ENCODE results near the gene KRT8.
A peak's percentile ranks its signal among the peaks of the same experiment; 100 is the strongest.

Gene KRT8

DNA sequence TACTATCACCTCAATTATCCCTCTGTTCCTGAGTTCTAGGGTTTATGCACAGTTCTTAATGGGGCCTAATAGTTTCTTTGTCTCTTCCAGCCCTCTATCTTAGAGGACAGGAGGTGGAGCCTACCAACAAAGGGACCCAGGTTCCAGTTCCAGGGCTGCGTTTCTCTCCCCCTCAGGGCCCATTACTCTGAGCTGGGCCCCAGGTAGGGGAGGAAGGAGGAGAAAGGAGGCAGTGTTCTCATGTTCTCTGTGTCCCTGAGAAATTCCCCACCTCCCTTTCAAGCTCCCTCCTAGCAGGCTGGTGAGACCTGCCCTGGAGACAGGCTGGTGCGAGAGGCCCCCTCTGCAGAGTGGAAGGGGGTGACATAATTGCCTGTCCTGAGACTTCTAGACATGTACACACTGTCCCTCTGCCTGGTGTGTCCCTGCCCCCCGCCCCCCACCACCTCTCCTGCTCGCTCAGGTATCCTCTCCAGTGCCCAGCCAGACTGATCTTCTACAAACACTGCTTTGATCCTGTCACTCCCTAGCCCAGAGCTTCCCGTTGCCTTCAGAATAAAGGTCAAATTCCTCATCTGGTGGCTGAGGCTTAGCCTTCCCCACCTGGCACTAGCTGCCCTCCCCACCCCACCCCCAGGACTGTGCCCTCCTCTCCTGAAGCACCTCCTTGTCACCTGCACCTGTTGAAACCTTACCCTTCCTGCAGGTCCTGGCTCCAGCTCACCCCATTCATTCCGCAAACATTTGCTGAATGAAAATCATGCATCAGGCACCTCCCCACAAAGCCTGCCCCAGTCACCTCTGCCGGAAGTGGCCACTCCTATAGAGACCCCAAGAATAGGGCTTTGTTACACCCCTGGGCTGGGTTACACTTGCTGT, 21.1 kb upstream of the KRT8 start:
- DNase-seq: no peak

DNA sequence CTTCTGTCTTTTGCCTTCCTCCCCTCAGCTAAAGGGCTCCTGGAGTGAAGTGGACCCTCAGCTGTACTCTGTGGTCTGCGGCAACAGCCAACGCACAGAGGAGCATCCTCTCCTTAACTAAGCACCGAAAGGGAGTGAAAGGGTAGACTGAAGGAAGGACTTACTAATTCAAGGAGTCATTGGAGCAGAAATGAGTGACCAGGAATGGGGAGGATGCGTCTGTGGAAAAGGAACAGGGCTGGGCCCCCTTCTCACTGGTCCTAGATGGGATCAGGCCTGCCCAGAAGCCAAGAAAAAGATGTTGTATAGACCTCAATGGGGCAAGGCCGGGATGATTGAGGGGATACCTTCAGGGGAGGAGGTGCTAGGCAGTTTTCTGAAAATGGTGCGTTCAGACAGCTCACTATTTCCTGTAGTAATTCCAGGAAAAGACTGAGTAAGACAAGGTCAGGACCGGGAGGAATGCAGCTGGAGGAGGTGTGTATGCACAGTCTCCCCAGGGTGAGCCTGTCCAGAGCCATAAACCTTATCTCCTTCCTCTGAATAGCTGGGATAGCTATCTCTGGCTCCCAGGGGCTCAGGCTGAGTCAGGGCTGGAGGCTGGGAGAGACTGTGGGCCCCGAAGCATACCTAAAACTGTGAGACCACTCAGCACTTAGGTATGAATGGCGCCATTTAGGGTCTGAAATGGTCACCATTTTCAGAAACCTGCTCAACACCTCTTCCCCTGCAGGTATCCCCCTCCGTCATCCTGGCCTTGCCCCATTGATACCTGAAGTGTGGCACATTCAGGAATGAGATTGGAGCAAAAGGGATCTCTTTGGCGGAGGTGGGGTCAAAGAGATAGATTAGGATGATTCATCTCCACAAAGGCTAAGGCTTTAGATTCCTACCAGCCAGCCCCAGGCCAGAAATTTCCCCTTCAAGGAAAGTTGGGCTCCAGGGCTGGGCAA, 20.2 kb upstream of the KRT8 start:
- peak; percentile 86 for DNase-seq

- no peak for DNase-seq
Observed at GRCh38 chr12:52921488-52922165, 16.8 kb upstream of the KRT8 start.

- no peak for DNase-seq
Observed at GRCh38 chr12:52920937-52921336, 16.1 kb upstream of the KRT8 start.

- DNase-seq: no peak
Observed at GRCh38 chr12:52918784-52919183, 13.9 kb upstream of the KRT8 start.

DNA sequence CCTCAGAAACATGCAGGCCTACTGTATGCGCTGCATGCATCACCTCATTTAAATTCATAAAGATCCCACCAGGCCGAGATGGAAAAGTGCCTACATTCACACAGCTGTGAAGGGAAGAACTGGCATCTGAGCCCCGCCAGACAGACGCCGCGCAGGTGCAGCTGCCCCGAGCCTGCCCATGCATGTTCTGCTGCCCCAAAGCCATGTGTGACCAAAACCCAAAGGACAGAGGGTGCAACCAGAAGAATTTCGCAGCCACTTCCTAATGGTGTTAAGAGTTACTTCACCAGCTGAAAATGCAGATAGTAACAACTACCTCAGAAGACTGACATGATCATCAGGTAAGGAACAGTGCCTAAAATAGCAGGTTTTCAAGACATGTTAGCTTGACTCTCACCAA, 13.5 kb upstream of the KRT8 start:
- no peak for DNase-seq

- DNase-seq: no peak
Observed at GRCh38 chr12:52917800-52918199, 12.9 kb upstream of the KRT8 start.

GRCh38 chr12:52916216-52916615, 11.3 kb upstream of the KRT8 start:
- no peak for DNase-seq

GRCh38 chr12:52915637-52916036, 10.8 kb upstream of the KRT8 start:
- no peak for DNase-seq

- DNase-seq: no peak
Observed at GRCh38 chr12:52914576-52915121, 9.8 kb upstream of the KRT8 start.

DNA sequence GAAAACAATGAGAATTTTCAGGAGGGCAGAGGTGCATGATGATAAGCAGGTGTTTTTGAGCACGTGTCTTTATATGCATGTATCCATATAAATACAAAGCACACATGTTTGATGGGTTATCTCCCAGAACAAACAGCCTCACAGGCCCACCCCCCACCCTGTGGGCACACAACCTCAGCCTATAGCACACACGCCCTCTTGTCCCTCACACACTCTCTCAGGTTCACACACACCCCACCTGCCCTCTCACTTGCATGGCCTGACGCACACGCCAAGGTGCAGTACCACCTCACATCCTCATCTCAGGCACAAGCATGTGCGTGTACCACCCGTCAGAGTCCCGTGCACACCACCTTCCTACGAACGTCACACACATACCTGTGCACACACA, 8.6 kb upstream of the KRT8 start:
- DNase-seq: no peak

DNA sequence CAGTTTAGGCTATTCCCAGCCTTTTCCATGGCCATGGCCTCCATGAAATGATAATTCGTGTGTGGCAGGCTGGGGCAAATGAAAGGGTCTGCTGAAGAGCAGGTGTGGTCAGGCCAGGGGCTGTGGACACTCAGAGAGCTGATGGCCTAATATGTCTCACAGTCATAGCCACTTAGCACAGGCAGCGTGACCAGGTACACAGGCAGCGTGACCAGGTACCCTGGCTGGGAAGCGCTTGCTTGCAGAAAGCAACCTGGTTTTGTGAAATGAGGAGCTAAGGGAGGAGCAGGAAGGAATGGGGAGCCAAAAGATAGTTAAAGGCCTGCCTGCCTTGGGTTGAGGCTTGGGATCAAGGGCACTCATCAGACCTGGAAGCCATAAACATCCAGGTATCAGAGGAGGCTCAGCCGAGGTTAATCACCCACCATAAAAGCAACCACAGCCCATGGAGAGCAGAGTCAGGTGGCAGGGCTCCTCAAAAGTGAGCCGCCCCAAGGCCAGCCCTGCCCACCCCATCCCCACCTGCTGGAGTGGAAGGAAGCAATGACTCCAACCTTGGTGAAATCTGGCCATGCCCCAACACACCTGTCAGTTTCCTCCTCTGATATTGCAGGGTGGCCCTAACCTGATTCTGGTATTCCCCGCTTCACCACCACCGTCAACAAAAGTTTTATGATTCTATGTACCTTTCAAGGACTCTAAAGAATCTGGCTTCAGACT, 8.0 kb upstream of the KRT8 start:
- no peak for DNase-seq

DNA sequence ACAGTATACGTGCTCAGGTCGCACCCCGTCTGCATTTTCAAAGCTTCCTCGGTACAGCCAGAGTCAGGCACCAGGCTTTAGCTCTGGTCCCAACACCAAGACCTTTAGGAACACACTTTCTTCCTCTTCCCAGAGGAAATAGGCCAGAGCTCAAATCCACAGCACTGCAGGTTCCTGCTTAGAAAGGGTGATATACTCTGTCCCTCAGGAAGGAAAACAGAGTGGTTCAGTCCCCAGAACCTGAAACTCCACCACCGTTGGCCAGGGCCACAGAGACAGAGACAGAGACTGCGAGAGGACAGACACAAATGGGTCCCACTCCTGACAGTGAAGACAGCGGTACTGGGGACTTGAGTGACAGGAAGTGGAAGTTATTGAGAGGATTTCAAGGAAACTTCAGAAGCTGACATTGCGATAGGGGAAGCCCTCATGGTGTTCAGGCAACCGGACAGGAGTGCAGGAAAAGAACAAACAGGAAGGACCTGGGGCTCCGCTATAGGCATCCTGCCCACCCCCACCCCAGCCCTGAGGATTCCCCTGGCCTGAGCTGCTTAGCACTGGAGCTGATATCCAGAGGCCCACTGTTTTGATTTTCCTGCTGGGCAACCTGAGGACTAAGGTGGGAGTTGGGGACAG, 5.5 kb upstream of the KRT8 start:
- no peak for DNase-seq

DNA sequence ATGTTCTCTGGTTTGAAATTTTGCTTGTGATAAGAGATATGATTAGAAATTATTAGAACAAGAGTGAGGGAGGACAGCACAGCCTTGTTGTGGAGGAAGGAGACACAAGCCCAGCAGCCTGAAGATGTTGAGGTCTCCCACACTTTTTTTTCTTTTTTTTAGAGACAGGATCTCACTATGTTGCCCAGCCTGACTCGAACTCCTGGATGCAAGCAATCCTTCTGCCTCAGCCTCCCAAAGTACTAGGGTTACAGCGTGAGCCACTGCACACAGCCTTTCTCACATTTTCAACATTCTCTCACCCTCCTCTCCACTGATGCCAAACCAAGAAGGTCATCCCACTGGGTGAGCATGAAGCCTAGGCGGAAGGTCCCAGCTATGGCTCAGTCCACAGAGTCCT, 4.9 kb upstream of the KRT8 start:
- DNase-seq: no peak

DNA sequence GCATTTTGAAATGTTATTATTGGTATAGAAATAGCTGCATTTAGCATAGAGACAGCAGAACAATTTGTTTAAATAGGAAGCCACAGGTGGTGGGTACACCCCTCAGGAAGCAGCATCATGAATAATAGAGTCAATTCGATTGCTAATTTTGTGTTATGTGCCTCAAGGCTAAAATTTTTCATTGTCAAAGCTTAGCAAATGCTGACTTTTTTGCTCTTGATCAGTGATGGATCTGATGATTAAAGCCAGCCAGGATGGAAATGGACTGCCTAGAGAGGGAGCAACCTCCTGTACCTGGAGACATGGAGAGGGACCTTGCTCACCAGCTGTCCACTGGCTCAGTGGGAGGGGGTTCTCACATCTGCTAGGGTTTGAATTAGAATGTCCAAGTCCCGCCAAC, 4.5 kb upstream of the KRT8 start:
- no peak for DNase-seq

GRCh38 chr12:52907092-52907810, 2.4 kb upstream of the KRT8 start:
- DNase-seq: no peak

DNA sequence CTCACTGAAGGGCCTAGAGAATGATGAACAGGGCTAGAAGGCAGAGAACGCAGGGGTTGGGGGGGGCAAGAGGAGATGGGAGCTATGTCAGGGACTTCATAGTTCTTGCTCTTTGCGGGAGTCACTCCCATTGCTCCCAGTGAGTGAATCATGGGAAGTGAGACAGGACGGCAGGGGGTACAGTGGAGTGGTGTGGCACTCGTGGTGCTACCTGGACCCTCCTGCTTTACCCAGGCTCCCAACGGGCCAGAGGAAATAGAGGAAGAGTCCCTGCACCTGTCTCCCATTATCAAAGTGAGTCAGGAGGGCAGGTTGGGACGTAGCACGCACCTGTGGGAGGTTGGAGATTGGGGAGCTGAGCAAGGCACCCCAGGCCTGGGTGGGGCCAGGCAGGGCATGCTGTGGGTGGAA, 1.3 kb upstream of the KRT8 start:
- DNase-seq: no peak

DNA sequence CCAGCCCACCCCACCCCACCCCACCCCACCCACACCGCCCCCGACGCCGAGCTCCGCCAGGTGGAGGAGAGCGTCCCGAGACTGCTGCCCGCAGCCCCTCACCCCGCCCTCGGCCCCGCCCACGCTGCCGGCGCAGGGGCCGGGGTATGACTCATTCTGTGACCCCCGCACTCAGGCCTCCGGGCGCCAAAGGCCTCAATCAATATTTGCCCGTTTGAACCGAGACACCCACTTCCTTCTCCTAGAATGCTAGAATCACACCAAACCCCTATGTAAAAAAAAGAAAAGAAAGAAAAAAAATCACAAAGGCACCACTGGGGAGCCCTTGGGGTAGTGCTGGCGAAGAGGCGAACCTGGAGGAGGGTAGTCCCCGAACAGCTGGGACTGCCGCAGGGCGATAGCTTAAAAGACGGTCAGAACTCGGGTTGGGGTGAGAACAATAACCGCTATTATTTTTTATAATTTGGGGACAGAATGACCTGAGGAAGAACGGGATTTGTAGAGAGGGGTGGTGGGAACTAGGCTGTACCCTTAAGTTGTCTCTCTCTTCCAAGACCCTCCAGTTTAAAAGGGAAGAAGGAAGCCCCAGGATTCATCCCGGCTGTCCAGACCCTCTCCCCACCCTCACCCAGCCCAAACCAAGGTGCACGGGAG, 894 bp downstream of the KRT8 start:
- no peak for DNase-seq

- DNase-seq: peak; percentile 84
Observed at GRCh38 chr12:52903285-52903854, 1.5 kb downstream of the KRT8 start.

Data from fibroblast of skin of scalp (primary cell).